HG03280 (cell line): ENCODE data around the gene MSMO1.

Experiments used
- ATAC-seq: cut with Tn5 transposase; IDR thresholded peaks from one replicate; pipeline ENCODE4 v1.9.1; 2021; ENCODE audit warnings: mild to moderate bottlenecking, moderate library complexity; ENCODE audit not compliant: unreplicated experiment

MSMO1 gene

GRCh38 chr4:165386328-165386727, 58.9 kb downstream of the MSMO1 start:
- ATAC-seq: no peak

- no peak for ATAC-seq
Observed at GRCh38 chr4:165388756-165389155, 61.3 kb downstream of the MSMO1 start.
